Measurements from ENCODE around the gene SEL1L.

Gene SEL1L

GRCh38 chr14:81562818-81563217 is 29.2 kb upstream of the SEL1L start:
- TF ChIP-seq, protein P1, sequence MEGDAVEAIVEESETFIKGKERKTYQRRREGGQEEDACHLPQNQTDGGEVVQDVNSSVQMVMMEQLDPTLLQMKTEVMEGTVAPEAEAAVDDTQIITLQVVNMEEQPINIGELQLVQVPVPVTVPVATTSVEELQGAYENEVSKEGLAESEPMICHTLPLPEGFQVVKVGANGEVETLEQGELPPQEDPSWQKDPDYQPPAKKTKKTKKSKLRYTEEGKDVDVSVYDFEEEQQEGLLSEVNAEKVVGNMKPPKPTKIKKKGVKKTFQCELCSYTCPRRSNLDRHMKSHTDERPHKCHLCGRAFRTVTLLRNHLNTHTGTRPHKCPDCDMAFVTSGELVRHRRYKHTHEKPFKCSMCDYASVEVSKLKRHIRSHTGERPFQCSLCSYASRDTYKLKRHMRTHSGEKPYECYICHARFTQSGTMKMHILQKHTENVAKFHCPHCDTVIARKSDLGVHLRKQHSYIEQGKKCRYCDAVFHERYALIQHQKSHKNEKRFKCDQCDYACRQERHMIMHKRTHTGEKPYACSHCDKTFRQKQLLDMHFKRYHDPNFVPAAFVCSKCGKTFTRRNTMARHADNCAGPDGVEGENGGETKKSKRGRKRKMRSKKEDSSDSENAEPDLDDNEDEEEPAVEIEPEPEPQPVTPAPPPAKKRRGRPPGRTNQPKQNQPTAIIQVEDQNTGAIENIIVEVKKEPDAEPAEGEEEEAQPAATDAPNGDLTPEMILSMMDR (conservative IDR thresholded peaks at IDR 0.05; ENCODE audit: low read length): no peak
- H3K4me3 ChIP-seq (ENCODE audit: low read length): no peak overlapping the region
- DNase-seq (ENCODE audit: low read depth): no peak

GRCh38 chr14:81561084-81561775 is 27.6 kb upstream of the SEL1L start:
- no peak for DNase-seq (ENCODE audit: low read depth)
- TF ChIP-seq, protein P1 (conservative IDR thresholded peaks at IDR 0.05; ENCODE audit: low read length): no peak
- H3K4me3 ChIP-seq (ENCODE audit: low read length): no peak overlapping the region

GRCh38 chr14:81559385-81559784 is 25.7 kb upstream of the SEL1L start:
- DNase-seq (ENCODE audit: low read depth): no peak
- no peak overlapping the region for H3K4me3 ChIP-seq (ENCODE audit: low read length)
- TF ChIP-seq, protein P1 (conservative IDR thresholded peaks at IDR 0.05; ENCODE audit: low read length): no peak

DNA sequence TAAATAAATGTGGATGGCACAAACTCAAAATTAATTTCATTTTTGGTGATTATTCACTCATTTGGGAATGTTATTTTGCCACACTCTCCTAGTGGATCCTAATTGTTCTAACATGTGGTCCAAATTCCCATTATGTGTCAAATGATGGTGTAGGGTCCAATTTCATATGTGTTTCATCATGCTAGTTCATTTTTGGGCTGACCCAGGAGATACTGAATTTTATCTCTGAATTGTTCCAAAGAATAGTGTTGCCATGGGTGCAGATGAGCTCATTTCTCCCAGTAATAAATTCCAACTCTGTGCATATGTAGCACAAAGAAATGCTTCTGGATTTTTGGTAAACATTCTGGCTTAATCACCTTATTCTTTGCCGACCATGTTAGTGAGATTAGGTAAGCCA is 23.5 kb upstream of the SEL1L start:
- no peak overlapping the region for H3K4me3 ChIP-seq (ENCODE audit: low read length)
- TF ChIP-seq, protein P1 (conservative IDR thresholded peaks at IDR 0.05; ENCODE audit: low read length): no peak
- DNase-seq (ENCODE audit: low read depth): peak; percentile 31

DNA sequence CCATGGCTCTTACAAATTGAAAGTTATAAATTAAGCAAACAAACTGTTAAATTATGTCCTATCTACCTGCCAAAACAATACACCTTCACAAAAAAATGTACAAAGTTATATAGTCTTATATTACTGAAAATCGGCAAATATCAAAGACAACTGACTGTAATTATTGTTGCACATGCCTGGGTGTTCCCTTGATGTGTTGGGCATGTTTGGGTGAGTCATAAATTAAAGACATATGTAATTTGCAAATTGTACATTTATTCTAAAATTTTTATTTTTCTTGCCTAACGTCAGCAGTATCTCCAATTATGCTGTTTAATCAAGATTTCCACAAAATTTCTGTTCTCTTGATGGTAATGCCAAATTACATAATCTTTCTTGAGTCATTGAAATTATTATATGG is 22.0 kb upstream of the SEL1L start:
- TF ChIP-seq, protein P1 (conservative IDR thresholded peaks at IDR 0.05; ENCODE audit: low read length): no peak
- no peak for DNase-seq (ENCODE audit: low read depth)
- H3K4me3 ChIP-seq (ENCODE audit: low read length): no peak overlapping the region

DNA sequence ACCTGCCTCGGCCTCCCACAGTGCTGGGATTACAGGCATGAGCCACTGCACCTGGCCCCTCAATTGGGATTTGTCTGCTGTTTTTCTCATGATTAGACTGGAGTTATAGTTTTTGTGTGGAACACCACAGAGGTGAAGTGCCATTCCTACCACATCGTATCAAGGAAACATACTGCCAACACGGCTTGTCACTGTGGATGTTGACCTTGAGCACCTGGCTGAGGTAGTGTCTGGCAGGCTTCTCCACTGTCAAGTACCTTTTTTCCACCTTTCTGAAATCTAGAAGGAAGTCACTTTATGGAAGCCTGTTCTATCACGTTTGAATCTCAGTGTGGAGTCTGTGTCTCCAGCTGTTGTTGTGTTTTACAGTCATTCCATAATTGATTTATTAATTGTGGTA is 21.4 kb upstream of the SEL1L start:
- no peak for DNase-seq (ENCODE audit: low read depth)
- TF ChIP-seq, protein P1 (conservative IDR thresholded peaks at IDR 0.05; ENCODE audit: low read length): no peak
- no peak overlapping the region for H3K4me3 ChIP-seq (ENCODE audit: low read length)

GRCh38 chr14:81551471-81551870 is 17.8 kb upstream of the SEL1L start:
- DNase-seq (ENCODE audit: low read depth): no peak
- H3K4me3 ChIP-seq (ENCODE audit: low read length): no peak overlapping the region
- TF ChIP-seq, protein P1 (conservative IDR thresholded peaks at IDR 0.05; ENCODE audit: low read length): no peak

Data from AG10803 (cell line).